Stimulated activated CD4-positive, alpha-beta T cell treated with anti-CD3 and anti-CD28 coated beads, Interleukin-4, amount 100 ng/mL, for 48 hours (primary cell): Measurements from ENCODE around the gene SSRP1.

Source experiments
- DNase-seq, 2 donors: peaks; one replicate each; pipeline ENCODE4 v3.0.0-alpha.2; 2020; ENCODE audit warnings: low read depth in 2 of 2

SSRP1 gene

GRCh38 chr11:57314221-57314973 is 21.3 kb downstream of the SSRP1 start:
- DNase-seq: no peak

DNA sequence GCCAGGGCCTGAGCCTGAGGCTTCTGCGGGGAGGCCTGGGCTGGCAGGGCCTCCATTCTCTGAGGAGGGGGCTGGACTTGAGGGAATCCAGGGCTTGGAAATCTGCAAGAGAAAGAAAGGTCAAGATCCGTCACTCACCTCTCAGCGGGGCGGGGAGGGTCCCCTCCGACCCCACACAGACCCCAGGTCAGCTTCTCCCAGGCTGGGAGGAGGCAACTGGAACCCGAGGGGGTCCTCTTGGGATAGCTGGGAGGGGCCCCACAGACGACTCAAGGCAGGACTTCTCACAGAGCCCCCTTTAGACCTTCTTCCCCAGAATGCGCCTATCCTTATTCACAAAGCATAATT is 21.9 kb downstream of the SSRP1 start:
- DNase-seq: no peak

GRCh38 chr11:57313071-57313787 is 22.5 kb downstream of the SSRP1 start:
- no peak for DNase-seq

DNA sequence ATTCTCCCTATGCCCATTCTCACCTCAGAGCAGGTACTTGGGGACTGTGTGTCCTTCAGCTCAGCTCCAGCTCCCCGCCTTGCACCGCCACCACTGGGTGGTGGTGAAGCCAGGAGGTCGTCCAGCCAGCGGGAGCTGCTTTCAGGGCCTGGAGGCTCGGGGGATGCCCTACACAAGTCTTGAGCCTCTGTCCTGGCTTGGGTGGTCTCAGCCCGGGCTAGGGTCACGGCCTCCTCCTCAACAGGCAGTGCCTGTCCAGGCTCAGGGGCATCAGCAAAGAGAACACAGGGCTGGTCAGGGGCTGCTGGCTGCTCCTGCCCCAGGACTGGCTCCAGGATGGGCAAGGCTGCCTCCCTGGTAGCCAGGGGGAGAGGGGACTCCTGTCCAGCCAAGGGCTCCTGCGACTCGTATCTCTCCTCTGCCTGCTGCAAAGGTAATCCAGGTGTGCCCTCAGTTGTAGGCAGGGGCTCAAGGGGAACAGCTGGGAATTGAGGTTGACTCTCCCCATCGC is 23.1 kb downstream of the SSRP1 start:
- DNase-seq: no peak

DNA sequence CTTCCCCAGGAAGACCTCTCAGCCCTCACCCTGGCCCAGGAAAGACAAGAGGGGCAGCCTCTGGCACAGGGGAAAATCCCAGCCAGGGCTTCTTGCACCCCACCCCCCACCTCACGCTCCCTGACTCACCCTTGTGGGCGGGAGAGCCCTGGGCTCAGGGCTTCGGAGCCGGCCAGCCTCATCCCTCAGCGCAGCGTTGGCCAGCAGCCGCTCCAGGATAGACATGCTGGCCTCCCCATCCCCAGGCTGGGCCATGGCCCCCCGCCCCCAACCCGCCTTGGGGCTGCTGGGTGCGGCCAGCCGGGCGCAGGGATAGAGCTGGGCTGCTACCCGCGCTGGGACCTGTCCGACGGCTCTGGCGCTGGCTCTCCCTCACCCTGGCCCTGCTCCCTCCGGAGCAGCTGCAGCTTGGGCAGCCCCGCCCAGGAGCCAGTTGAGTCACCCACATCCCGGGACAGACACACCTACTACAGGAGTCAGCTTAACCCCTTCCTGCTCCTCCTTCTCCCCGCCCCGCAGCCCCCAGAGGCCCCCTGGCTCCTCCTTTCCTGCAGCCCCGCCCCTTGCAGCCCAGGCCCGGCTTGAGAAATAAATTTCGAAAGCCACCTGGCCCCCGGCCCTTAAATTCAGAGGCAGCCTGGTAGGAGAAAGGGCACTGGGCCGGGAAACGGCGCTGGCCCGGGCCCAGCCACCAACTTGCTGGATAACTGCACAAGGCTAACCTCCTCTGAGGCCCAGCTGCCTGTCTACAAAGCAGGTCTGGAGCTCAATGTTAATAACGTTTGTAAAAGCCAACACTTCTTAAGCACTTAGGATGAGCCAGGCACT is 24.4 kb downstream of the SSRP1 start:
- DNase-seq: peak; percentile 63 to 71

DNA sequence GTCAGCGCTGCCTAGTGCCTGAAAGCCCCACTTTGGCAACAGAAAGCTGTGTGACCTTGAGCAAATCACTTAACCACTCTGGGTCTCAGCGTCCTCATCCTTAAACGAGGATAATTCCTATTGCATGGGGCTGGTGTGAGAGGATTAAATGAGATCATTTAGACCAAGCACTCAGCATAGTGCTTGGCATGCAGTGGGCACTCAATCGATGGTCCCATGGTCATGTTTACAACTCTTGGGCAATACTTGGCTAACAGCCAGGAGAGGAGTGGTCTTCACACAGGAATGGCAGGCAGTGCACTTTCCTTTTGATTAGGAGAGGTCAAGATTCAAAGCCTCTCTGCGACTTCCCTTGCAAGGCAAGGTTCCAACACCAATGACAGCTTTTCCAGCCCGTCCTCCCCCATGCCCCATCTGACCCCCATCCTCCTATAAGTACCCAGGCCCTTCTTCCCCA is 25.0 kb downstream of the SSRP1 start:
- no peak for DNase-seq

DNA sequence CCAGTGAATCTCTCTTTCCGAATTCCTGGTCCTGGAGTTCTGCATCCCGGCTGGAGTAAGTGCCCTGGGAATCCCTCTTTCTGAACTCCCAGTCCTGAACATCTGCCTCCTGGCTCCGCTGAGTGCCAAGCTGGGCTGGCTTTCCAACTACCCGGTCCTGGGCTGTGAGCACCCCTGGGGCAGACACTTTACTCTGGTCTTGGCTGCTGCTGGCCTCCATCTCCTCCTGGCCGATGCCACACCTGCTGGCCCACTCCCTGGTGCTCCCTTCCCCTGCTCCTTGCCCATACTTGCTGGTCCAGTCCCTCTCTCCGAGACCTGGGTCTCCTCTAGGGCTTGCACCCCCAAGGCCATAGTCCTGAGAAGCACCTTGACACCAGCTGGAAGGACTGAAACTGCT is 25.6 kb downstream of the SSRP1 start:
- no peak for DNase-seq

GRCh38 chr11:57309106-57310059 is 26.3 kb downstream of the SSRP1 start:
- DNase-seq: no peak

- DNase-seq: no peak
Observed at GRCh38 chr11:57308426-57309060, 27.1 kb downstream of the SSRP1 start.

DNA sequence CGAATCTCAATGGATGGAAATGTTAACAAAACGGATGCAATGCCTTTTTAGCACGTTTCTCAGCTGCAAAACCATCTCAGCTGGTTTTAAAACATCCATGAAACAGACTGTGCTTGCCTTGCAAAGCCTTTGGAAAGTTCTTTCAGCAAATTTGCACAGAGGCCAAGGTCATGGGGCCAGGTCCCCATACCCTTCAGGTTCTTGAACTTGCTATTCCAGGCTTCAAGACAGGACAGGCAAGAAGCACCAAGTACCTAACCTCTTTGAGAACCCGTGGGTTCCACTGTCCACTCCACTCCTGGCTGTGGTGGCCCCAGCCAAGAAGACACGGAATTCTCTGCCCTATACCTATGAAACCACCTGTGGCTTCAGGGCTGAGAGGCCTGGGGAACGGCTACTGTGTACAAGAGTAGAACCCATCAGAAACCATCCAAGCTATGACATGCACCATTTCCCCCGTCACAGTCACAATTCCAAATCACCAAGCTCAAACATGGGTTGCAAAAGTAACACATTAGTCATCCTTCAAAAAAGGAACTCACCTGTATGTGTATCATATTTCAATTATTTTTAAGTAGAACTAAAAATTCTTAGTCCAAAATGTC is 27.9 kb downstream of the SSRP1 start:
- DNase-seq: no peak

GRCh38 chr11:57306940-57307565 is 28.6 kb downstream of the SSRP1 start:
- no peak for DNase-seq

- DNase-seq: no peak
Observed at GRCh38 chr11:57306161-57306876, 29.4 kb downstream of the SSRP1 start.

- DNase-seq: no peak
Observed at GRCh38 chr11:57305523-57305922, 30.2 kb downstream of the SSRP1 start.

GRCh38 chr11:57303990-57304579 is 31.6 kb downstream of the SSRP1 start:
- DNase-seq: no peak

- DNase-seq: no peak
Observed at GRCh38 chr11:57303280-57303989, 32.3 kb downstream of the SSRP1 start.

- no peak for DNase-seq
Observed at GRCh38 chr11:57302489-57302888, 33.2 kb downstream of the SSRP1 start.

- DNase-seq: no peak
Observed at GRCh38 chr11:57301711-57302423, 33.8 kb downstream of the SSRP1 start.
